Endothelial cell of umbilical vein (primary cell): Measurements from ENCODE around the gene FSD1.

Experiments used
- CTCF ChIP-seq, 2 donors: IDR thresholded peaks; 1 replicate in 1 of 2; 2 replicates in 1 of 2; pipeline ENCODE4 v1.5.1; 2011; ENCODE audit warnings: low read length in 2 of 2, mild to moderate bottlenecking in 2 of 2, moderate library complexity in 2 of 2, control low read depth in 1 of 2, inconsistent platforms in 1 of 2, low read depth in 1 of 2; ENCODE audit not compliant: insufficient read depth in 1 of 2; ENCODE audit errors: extremely low read depth in 1 of 2
- EZH2 ChIP-seq: IDR thresholded peaks from 2 replicates; pipeline ENCODE4 v1.6.1; 2012; ENCODE audit warnings: borderline replicate concordance, low read depth, mild to moderate bottlenecking, moderate library complexity, low read length, inconsistent platforms; ENCODE audit not compliant: severe bottlenecking
- MAX ChIP-seq: IDR thresholded peaks from 2 replicates; pipeline ENCODE4 v1.6.1; 2011; ENCODE audit not compliant: insufficient read depth, insufficient read length
- POLR2A ChIP-seq: IDR thresholded peaks from 2 replicates; pipeline ENCODE4 v1.6.1; 2012; ENCODE audit warnings: low read depth, mild to moderate bottlenecking, control low read depth, low read length

- TF ChIP-seq MAX, result no peak
- TF ChIP-seq CTCF (IDR thresholded peaks at IDR 0.05; ENCODE audit: extremely low read depth in 1 of 2, insufficient read depth in 1 of 2, low read depth in 1 of 2, low read length in 2 of 2), result no peak
- TF ChIP-seq EZH2, result no peak
- TF ChIP-seq POLR2A, result no peak
Observed at GRCh38 chr19:4303819-4304537, 420 bp upstream of the FSD1 start.
